ENCODE measurements around the gene MRPS23.

The MRPS23 gene

DNA sequence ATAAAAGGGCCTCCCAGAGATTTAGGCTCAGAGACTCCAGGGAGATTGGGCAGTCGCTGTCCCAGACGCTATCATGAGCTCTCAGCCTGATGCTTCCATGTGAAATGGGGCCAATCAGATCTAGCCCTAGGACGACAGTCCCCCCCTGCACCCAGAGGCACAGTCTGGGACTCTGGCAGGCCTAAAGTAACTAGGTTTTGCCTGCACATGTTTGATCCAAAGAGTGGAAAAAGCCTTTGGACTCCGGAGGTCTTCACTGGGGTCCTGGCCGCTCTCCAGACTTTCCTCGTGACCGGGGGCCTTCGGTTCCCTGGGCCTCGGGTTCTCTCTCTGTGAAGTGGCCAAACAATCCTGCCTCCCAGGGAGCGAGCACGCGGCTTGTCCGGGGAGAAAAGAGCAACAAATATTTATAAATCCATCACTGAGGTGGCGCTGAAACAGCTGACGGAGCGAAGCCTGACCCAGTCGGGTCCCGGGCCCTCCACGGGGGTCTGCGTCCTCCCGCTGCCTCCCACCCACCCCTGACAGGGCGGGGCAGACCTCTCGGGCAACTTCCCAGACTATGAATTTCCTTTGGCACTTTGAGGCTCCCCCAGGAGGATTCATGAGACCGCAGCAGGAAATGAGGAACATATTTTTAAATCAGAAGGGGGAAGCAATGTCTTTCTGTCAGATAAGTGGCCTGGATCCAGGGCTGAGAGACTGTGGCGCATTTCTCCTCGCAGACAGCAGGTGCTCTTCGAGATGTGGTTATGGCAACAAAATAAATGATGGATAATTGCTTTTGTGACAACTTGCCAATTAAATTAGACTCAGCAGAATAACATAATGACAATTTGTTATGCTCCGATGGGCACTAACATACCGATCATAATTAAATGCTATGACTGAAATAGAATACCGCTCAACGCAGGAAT is 38.9 kb downstream of the MRPS23 start (continued):
- TF ChIP-seq, protein P1, sequence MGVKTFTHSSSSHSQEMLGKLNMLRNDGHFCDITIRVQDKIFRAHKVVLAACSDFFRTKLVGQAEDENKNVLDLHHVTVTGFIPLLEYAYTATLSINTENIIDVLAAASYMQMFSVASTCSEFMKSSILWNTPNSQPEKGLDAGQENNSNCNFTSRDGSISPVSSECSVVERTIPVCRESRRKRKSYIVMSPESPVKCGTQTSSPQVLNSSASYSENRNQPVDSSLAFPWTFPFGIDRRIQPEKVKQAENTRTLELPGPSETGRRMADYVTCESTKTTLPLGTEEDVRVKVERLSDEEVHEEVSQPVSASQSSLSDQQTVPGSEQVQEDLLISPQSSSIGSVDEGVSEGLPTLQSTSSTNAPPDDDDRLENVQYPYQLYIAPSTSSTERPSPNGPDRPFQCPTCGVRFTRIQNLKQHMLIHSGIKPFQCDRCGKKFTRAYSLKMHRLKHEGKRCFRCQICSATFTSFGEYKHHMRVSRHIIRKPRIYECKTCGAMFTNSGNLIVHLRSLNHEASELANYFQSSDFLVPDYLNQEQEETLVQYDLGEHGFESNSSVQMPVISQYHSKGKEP (tag by site-specific recombination; IDR thresholded peaks at IDR 0.05): peak; percentile 89
- TF ChIP-seq KLF9 (tag by site-specific recombination; IDR thresholded peaks at IDR 0.05; ENCODE audit: low read depth) (0 out of 2 replicates have a peak, but pooled peaks have one; percentile 14), GLI2 (tag by site-specific recombination; IDR thresholded peaks at IDR 0.05; ENCODE audit: borderline replicate concordance, low read depth) (peak; percentile 87; the same call in 1 of the 2 replicates), ZNF791 (tag by site-specific recombination; IDR thresholded peaks at IDR 0.05) (no peak), ZNF664 (tag by site-specific recombination; IDR thresholded peaks at IDR 0.05) (no peak; the same call in 1 of the 2 replicates), ZBTB48 (tag by site-specific recombination; IDR thresholded peaks at IDR 0.05) (peak; percentile 74), ZFP3 (tag by site-specific recombination; IDR thresholded peaks at IDR 0.05; ENCODE audit: low read depth) (no peak), ZNF18 (tag by site-specific recombination; IDR thresholded peaks at IDR 0.05) (peak; percentile 78), ZNF184 (tag by site-specific recombination; IDR thresholded peaks at IDR 0.05) (peak; percentile 15; the same call in 1 of the 2 replicates), ZNF341 (tag by site-specific recombination; IDR thresholded peaks at IDR 0.05; ENCODE audit: low read depth) (peak; percentile 26; the same call in 1 of the 2 replicates), ZNF658 (tag by site-specific recombination; IDR thresholded peaks at IDR 0.05) (no peak), OVOL3 (tag by site-specific recombination; IDR thresholded peaks at IDR 0.05) (peak; percentile 84), PRDM10 (tag by site-specific recombination; IDR thresholded peaks at IDR 0.05) (peak; percentile 70; the same call in 1 of the 2 replicates), ZNF529 (tag by site-specific recombination; IDR thresholded peaks at IDR 0.05; ENCODE audit: insufficient replicate concordance) (no peak), ZBTB26 (tag by site-specific recombination; optimal IDR thresholded peaks at IDR 0.05) (peak; percentile 32), ZNF423 (tag by site-specific recombination; IDR thresholded peaks at IDR 0.05) (peak; percentile 87), INSM2 (tag by site-specific recombination; IDR thresholded peaks at IDR 0.05) (peak; percentile 92), GFI1B (tag by site-specific recombination; IDR thresholded peaks at IDR 0.05) (peak; percentile 55), HOXA7 (CRISPR knock-in tag; IDR thresholded peaks at IDR 0.05; ENCODE audit: borderline replicate concordance) (no peak), ZNF138 (tag by site-specific recombination; IDR thresholded peaks at IDR 0.05; ENCODE audit: borderline replicate concordance) (no peak)
- TF ChIP-seq, protein P2, sequence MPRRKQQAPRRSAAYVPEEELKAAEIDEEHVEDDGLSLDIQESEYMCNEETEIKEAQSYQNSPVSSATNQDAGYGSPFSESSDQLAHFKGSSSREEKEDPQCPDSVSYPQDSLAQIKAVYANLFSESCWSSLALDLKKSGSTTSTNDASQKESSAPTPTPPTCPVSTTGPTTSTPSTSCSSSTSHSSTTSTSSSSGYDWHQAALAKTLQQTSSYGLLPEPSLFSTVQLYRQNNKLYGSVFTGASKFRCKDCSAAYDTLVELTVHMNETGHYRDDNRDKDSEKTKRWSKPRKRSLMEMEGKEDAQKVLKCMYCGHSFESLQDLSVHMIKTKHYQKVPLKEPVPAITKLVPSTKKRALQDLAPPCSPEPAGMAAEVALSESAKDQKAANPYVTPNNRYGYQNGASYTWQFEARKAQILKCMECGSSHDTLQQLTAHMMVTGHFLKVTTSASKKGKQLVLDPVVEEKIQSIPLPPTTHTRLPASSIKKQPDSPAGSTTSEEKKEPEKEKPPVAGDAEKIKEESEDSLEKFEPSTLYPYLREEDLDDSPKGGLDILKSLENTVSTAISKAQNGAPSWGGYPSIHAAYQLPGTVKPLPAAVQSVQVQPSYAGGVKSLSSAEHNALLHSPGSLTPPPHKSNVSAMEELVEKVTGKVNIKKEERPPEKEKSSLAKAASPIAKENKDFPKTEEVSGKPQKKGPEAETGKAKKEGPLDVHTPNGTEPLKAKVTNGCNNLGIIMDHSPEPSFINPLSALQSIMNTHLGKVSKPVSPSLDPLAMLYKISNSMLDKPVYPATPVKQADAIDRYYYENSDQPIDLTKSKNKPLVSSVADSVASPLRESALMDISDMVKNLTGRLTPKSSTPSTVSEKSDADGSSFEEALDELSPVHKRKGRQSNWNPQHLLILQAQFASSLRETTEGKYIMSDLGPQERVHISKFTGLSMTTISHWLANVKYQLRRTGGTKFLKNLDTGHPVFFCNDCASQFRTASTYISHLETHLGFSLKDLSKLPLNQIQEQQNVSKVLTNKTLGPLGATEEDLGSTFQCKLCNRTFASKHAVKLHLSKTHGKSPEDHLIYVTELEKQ (tag by site-specific recombination; IDR thresholded peaks at IDR 0.05; ENCODE audit: borderline replicate concordance): peak; percentile 75; the same call in 1 of the 2 replicates
- TF ChIP-seq, protein P3, sequence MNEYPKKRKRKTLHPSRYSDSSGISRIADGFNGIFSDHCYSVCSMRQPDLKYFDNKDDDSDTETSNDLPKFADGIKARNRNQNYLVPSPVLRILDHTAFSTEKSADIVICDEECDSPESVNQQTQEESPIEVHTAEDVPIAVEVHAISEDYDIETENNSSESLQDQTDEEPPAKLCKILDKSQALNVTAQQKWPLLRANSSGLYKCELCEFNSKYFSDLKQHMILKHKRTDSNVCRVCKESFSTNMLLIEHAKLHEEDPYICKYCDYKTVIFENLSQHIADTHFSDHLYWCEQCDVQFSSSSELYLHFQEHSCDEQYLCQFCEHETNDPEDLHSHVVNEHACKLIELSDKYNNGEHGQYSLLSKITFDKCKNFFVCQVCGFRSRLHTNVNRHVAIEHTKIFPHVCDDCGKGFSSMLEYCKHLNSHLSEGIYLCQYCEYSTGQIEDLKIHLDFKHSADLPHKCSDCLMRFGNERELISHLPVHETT (tag by site-specific recombination; IDR thresholded peaks at IDR 0.05): peak; percentile 62; the same call in 1 of the 2 replicates
